ENCODE data around the gene PGA4.
"Not testable (repeated sequence)": the region's sequence is repeated elsewhere in the genome, so short reads cannot be mapped to it uniquely, and the experiment has no call there.

Gene PGA4

GRCh38 chr11:61248071-61248470, 25.9 kb downstream of the PGA4 start:
- H3K4me3 ChIP-seq (ENCODE audit: low read depth, low read length) = not testable (repeated sequence)

GRCh38 chr11:61249201-61249600, 27.1 kb downstream of the PGA4 start:
- not testable (repeated sequence) for H3K4me3 ChIP-seq (ENCODE audit: low read depth, low read length)

- H3K4me3 ChIP-seq (ENCODE audit: low read depth, low read length) = not testable (repeated sequence)
These were observed 28.9 kb downstream of the PGA4 start for GRCh38 chr11:61250796-61251765.

GRCh38 chr11:61252332-61252731, 30.2 kb downstream of the PGA4 start:
- not testable (repeated sequence) for H3K4me3 ChIP-seq (ENCODE audit: low read depth, low read length)

GRCh38 chr11:61254403-61255025, 32.4 kb downstream of the PGA4 start:
- H3K4me3 ChIP-seq (ENCODE audit: low read depth, low read length) = no peak overlapping the region

- H3K4me3 ChIP-seq (ENCODE audit: low read depth, low read length) = no peak overlapping the region
These were observed 34.7 kb downstream of the PGA4 start for GRCh38 chr11:61256710-61257482.

- H3K4me3 ChIP-seq (ENCODE audit: low read depth, low read length) = no peak overlapping the region
These were observed 36.4 kb downstream of the PGA4 start for GRCh38 chr11:61258546-61258945.

- no peak overlapping the region for H3K4me3 ChIP-seq (ENCODE audit: low read depth, low read length)
These were observed 37.2 kb downstream of the PGA4 start for GRCh38 chr11:61259363-61259762.

- no peak overlapping the region for H3K4me3 ChIP-seq (ENCODE audit: low read depth, low read length)
These were observed 42.2 kb downstream of the PGA4 start for GRCh38 chr11:61264371-61264770.

GRCh38 chr11:61264795-61265194, 42.6 kb downstream of the PGA4 start:
- no peak overlapping the region for H3K4me3 ChIP-seq (ENCODE audit: low read depth, low read length)

- H3K4me3 ChIP-seq (ENCODE audit: low read depth, low read length) = no peak overlapping the region
These were observed 43.2 kb downstream of the PGA4 start for GRCh38 chr11:61265357-61265756.

- no peak overlapping the region for H3K4me3 ChIP-seq (ENCODE audit: low read depth, low read length)
These were observed 44.5 kb downstream of the PGA4 start for GRCh38 chr11:61266602-61267001.

- no peak overlapping the region for H3K4me3 ChIP-seq (ENCODE audit: low read depth, low read length)
These were observed 45.3 kb downstream of the PGA4 start for GRCh38 chr11:61267437-61267841.

- no peak overlapping the region for H3K4me3 ChIP-seq (ENCODE audit: low read depth, low read length)
These were observed 46.6 kb downstream of the PGA4 start for GRCh38 chr11:61268588-61269250.

GRCh38 chr11:61270354-61271076, 48.4 kb downstream of the PGA4 start:
- H3K4me3 ChIP-seq (ENCODE audit: low read depth, low read length) = no peak overlapping the region

- H3K4me3 ChIP-seq (ENCODE audit: low read depth, low read length) = no peak overlapping the region
These were observed 50.6 kb downstream of the PGA4 start for GRCh38 chr11:61272731-61273130.

- no peak overlapping the region for H3K4me3 ChIP-seq (ENCODE audit: low read depth, low read length)
These were observed 51.3 kb downstream of the PGA4 start for GRCh38 chr11:61273178-61274078.

GRCh38 chr11:61274084-61274483, 51.9 kb downstream of the PGA4 start:
- H3K4me3 ChIP-seq (ENCODE audit: low read depth, low read length) = no peak overlapping the region

- no peak overlapping the region for H3K4me3 ChIP-seq (ENCODE audit: low read depth, low read length)
These were observed 53.0 kb downstream of the PGA4 start for GRCh38 chr11:61275191-61275590.

Measured in iPS-11a (cell line).